NCI-H1930 (cell line): ENCODE results near the gene ERC2.
"Not testable (repeated sequence)": the region's sequence is repeated elsewhere in the genome, so short reads cannot be mapped to it uniquely, and the experiment has no call there.

Experiments used
- DNase-seq, 2 experiments: peaks; one replicate each; lab custom pipeline; 2025; lab: John Stamatoyannopoulos, UW

Gene ERC2

GRCh38 chr3:56064684-56065083 is 403.6 kb downstream of the ERC2 start:
- no peak for DNase-seq

- no peak for DNase-seq
Measured at GRCh38 chr3:56061279-56061626, 407.0 kb downstream of the ERC2 start.

GRCh38 chr3:56060521-56061278 is 407.6 kb downstream of the ERC2 start:
- DNase-seq: no peak

GRCh38 chr3:56059731-56060130 is 408.5 kb downstream of the ERC2 start:
- DNase-seq: no peak

- DNase-seq: no peak
Measured at GRCh38 chr3:56055951-56056350, 412.3 kb downstream of the ERC2 start.

- no peak for DNase-seq
Measured at GRCh38 chr3:56055546-56055945, 412.7 kb downstream of the ERC2 start.

- no peak for DNase-seq
Measured at GRCh38 chr3:56054844-56055243, 413.4 kb downstream of the ERC2 start.

- no peak for DNase-seq
Measured at GRCh38 chr3:56053727-56054126, 414.5 kb downstream of the ERC2 start.

- no peak for DNase-seq
Measured at GRCh38 chr3:56052188-56052587, 416.1 kb downstream of the ERC2 start.

- DNase-seq: no peak
Measured at GRCh38 chr3:56051052-56051451, 417.2 kb downstream of the ERC2 start.

GRCh38 chr3:56048946-56049345 is 419.3 kb downstream of the ERC2 start:
- no peak for DNase-seq

GRCh38 chr3:56048331-56048730 is 419.9 kb downstream of the ERC2 start:
- DNase-seq: no peak

- no peak for DNase-seq
Measured at GRCh38 chr3:56042326-56042951, 425.8 kb downstream of the ERC2 start.

- no peak for DNase-seq
Measured at GRCh38 chr3:56025326-56025725, 442.9 kb downstream of the ERC2 start.

GRCh38 chr3:56023546-56023945 is 444.7 kb downstream of the ERC2 start:
- DNase-seq: no peak

GRCh38 chr3:56022619-56023018 is 445.6 kb downstream of the ERC2 start:
- no peak for DNase-seq

GRCh38 chr3:56019490-56020146 is 448.6 kb downstream of the ERC2 start:
- no peak for DNase-seq

GRCh38 chr3:56015374-56015773 is 452.9 kb downstream of the ERC2 start:
- DNase-seq: not testable (repeated sequence)

- no peak for DNase-seq
Measured at GRCh38 chr3:56012721-56013120, 455.5 kb downstream of the ERC2 start.

GRCh38 chr3:56005196-56005805 is 463.0 kb downstream of the ERC2 start:
- DNase-seq: no peak

GRCh38 chr3:56003129-56003528 is 465.1 kb downstream of the ERC2 start:
- DNase-seq: no peak

GRCh38 chr3:56001991-56002390 is 466.3 kb downstream of the ERC2 start:
- no peak for DNase-seq

GRCh38 chr3:56001537-56001936 is 466.7 kb downstream of the ERC2 start:
- no peak for DNase-seq
